ENCODE measurements around the gene CENPB. TPM values are rescaled to one million over a fixed set of nuclear protein-coding genes. Genes with fewer than 3 reads are reported as not detected.

The CENPB gene
- total RNA-seq, 4 donors from 2014 or later, result 72.8 to 109 (median 100) TPM

- no peak overlapping the region for H3K4me3 ChIP-seq
- peaks cover 0 to 61% (median 13%) of the 10 kb centered on the region in 3 donors for H3K36me3 ChIP-seq
- no peaks in the 10 kb centered on the region for H3K27me3 ChIP-seq
- WGBS, 2 donors, result 68 to 79% methylated on average over 7 of the region's 7 CpGs
- TF ChIP-seq EP300 (IDR thresholded peaks at IDR 0.05), result no peak
- TF ChIP-seq, protein P1, sequence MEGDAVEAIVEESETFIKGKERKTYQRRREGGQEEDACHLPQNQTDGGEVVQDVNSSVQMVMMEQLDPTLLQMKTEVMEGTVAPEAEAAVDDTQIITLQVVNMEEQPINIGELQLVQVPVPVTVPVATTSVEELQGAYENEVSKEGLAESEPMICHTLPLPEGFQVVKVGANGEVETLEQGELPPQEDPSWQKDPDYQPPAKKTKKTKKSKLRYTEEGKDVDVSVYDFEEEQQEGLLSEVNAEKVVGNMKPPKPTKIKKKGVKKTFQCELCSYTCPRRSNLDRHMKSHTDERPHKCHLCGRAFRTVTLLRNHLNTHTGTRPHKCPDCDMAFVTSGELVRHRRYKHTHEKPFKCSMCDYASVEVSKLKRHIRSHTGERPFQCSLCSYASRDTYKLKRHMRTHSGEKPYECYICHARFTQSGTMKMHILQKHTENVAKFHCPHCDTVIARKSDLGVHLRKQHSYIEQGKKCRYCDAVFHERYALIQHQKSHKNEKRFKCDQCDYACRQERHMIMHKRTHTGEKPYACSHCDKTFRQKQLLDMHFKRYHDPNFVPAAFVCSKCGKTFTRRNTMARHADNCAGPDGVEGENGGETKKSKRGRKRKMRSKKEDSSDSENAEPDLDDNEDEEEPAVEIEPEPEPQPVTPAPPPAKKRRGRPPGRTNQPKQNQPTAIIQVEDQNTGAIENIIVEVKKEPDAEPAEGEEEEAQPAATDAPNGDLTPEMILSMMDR (IDR thresholded peaks at IDR 0.05), result no peak
- peaks cover 0 to 8% (median 6%) of the 10 kb centered on the region in 4 donors for H3K4me1 ChIP-seq
- no peak for DNase-seq (ENCODE audit: low spot score in 2 of 2)
- H3K27ac ChIP-seq, result no peak overlapping the region
- H3K9me3 ChIP-seq, result no peaks in the 10 kb centered on the region
Observed at GRCh38 chr20:3825526-3825925, 39.0 kb upstream of the CENPB start.

- Histone ChIP-seq H3K27ac (no peak overlapping the region), H3K4me3 (no peak overlapping the region), H3K4me1 (peaks cover 0 to 17% (median 13%) of the 10 kb centered on the region in 4 donors), H3K9me3 (no peaks in the 10 kb centered on the region), H3K27me3 (no peaks in the 10 kb centered on the region), H3K36me3 (peaks cover 0 to 61% (median 13%) of the 10 kb centered on the region in 3 donors)
- WGBS, 2 donors, result 88 to 90% methylated on average over 15 to 20 of the region's 20 CpGs
- TF ChIP-seq POLR2A (IDR thresholded peaks at IDR 0.05), result no peak
- TF ChIP-seq EP300 (IDR thresholded peaks at IDR 0.05), result no peak
- TF ChIP-seq, protein P1 (IDR thresholded peaks at IDR 0.05), result no peak
- DNase-seq (ENCODE audit: low spot score in 2 of 2), result no peak
Observed at GRCh38 chr20:3823881-3824280, 37.3 kb upstream of the CENPB start.

DNA sequence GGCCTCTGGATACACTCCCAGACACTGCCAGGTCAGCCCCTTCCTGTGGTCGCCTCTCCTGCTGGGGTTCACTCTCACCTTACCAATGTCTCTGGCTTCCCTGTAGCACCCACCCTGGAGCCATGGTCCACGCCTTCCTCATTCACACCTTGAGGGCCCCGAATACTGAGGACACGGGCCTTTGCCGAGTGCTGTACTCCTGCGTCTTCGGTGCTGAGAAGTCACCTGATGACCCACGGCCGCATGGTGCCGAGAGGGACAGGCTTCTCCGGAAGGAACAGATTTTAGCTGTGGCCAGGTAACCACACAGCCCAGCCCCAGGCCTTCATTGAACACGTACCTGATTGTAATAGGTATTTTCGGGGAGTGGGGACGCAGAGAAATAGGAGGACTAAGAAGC lies 35.5 kb upstream of the CENPB start:
- H3K27ac ChIP-seq, result no peak overlapping the region
- no peak for TF ChIP-seq POLR2A (IDR thresholded peaks at IDR 0.05)
- TF ChIP-seq, protein P1 (IDR thresholded peaks at IDR 0.05), result no peak
- TF ChIP-seq EP300 (IDR thresholded peaks at IDR 0.05), result no peak
- H3K4me3 ChIP-seq, result no peak overlapping the region
- no peak for DNase-seq (ENCODE audit: low spot score in 2 of 2)
- H3K27me3 ChIP-seq, result no peaks in the 10 kb centered on the region
- H3K4me1 ChIP-seq, result peaks cover 0 to 25% (median 17%) of the 10 kb centered on the region in 4 donors
- peaks cover 0 to 46% (median 13%) of the 10 kb centered on the region in 3 donors for H3K36me3 ChIP-seq
- no peaks in the 10 kb centered on the region for H3K9me3 ChIP-seq
- WGBS, 2 donors, result 95 to 96% methylated on average over 14 of the region's 14 CpGs

DNA sequence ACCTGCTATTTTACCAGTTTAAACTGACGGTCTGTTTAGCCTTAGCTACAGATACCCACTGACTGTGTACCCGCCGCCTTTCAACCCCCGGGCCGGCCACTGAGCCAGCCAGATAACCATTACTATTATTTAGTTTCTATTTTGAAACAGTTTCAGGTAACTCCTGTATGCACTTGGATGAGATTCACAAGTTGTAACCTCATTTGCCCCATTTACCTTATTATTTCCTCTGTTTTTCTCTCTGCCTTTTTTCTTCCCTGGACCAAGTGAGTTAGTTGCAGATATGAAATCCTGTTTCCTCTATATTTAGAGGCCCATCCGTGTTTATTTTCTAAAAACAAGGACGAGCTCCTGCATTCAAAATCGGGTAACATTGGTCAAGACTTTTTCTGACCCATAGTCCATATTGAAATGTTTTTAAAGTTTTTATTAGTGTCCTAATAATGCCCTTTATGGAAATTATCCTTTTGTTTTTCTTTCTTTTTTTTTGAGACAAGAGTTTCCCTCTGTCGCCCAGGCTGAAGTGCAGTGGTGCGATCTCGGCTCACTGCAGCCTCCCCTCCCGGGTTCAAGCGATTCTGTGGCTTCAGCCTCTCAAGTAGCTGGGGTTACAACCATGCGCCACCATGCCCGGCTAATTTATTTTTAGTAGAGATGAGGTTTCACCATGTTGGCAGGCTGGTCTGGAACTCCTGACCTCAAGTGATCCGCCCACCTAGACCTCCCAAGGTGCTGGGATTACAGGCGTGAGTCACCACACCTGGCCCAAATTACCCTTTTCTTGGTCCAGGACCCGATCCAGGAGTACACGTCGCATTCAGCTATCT lies 34.6 kb upstream of the CENPB start:
- no peak for TF ChIP-seq POLR2A (IDR thresholded peaks at IDR 0.05)
- no peak for TF ChIP-seq EP300 (IDR thresholded peaks at IDR 0.05)
- TF ChIP-seq, protein P1 (IDR thresholded peaks at IDR 0.05), result no peak
- H3K9me3 ChIP-seq, result no peaks in the 10 kb centered on the region
- peak overlapping the region; percentile 90 to 98 (median 98) for H3K27ac ChIP-seq
- DNase-seq (ENCODE audit: low spot score in 2 of 2), result no peak
- H3K4me3 ChIP-seq, result peak overlapping the region; percentile 64 to 81 (median 68)
- WGBS, 2 donors, result 42% methylated on average over 20 of the region's 20 CpGs
- peaks cover 0 to 37% (median 13%) of the 10 kb centered on the region in 3 donors for H3K36me3 ChIP-seq
- no peaks in the 10 kb centered on the region for H3K27me3 ChIP-seq
- H3K4me1 ChIP-seq, result peaks cover 0 to 25% (median 17%) of the 10 kb centered on the region in 4 donors
